Stimulated activated naive B cell treated with anti-CD40 and anti-IgM and Interleukin-4, amounts not matched to agents 10 μg/mL and 1 μg/mL and 100 μg/mL, for 72 hours (primary cell): ENCODE measurements around the gene WDFY4.

Experiments used
- ATAC-seq, 2 donors: fragments of 150-1000 bp; cut with Tn5 transposase; replicated peaks; 2 replicates each; pipeline ENCODE4 v1.10.0; 2021; ENCODE audit warnings: moderate library complexity in 1 of 2
- DNase-seq: peaks from one replicate; pipeline ENCODE4 v3.0.0; 2021
- H3K27ac Mint-ChIP-seq: one replicate; pipeline ENCODE4 v1.8.0; 2022; ENCODE audit warnings: mild to moderate bottlenecking, mixed read lengths
- H3K27me3 Mint-ChIP-seq, 2 donors: one replicate each; pipeline ENCODE4 v1.8.0; 2022; ENCODE audit warnings: mixed read lengths in 2 of 2
- H3K36me3 Mint-ChIP-seq, 2 donors: one replicate each; pipeline ENCODE4 v1.8.0; 2022; ENCODE audit warnings: mixed read lengths in 2 of 2, mild to moderate bottlenecking in 1 of 2
- H3K4me1 Mint-ChIP-seq, 2 donors: one replicate each; pipeline ENCODE4 v1.8.0; 2022; ENCODE audit warnings: mixed read lengths in 2 of 2, mild to moderate bottlenecking in 1 of 2
- H3K4me3 Mint-ChIP-seq, 2 donors: one replicate each; pipeline ENCODE4 v1.8.0; 2022; ENCODE audit warnings: mild to moderate bottlenecking in 2 of 2, mixed read lengths in 2 of 2, moderate library complexity in 1 of 2
- H3K9me3 Mint-ChIP-seq, 2 donors: one replicate each; pipeline ENCODE4 v1.8.0; 2022; ENCODE audit warnings: mixed read lengths in 2 of 2, mild to moderate bottlenecking in 1 of 2

The WDFY4 gene

GRCh38 chr10:48762064-48763042 is 77.7 kb downstream of the WDFY4 start:
- H3K27ac Mint-ChIP-seq = peak overlapping the region; percentile 81
- H3K9me3 Mint-ChIP-seq = no peaks in the 10 kb centered on the region
- peaks cover 59 to 81% of the 10 kb centered on the region in 2 donors for H3K4me1 Mint-ChIP-seq
- H3K27me3 Mint-ChIP-seq = no peaks in the 10 kb centered on the region
- no peak for ATAC-seq
- no peak overlapping the region for H3K4me3 Mint-ChIP-seq
- DNase-seq = no peak
- H3K36me3 Mint-ChIP-seq = peaks cover 62 to 86% of the 10 kb centered on the region in 2 donors

GRCh38 chr10:48763403-48763965 is 78.8 kb downstream of the WDFY4 start:
- Mint-ChIP-seq H3K4me1 (peaks cover 55 to 81% of the 10 kb centered on the region in 2 donors), H3K27ac (no peak overlapping the region), H3K4me3 (no peak overlapping the region), H3K9me3 (no peaks in the 10 kb centered on the region), H3K36me3 (peaks cover 61 to 83% of the 10 kb centered on the region in 2 donors), H3K27me3 (no peaks in the 10 kb centered on the region)
- no peak for DNase-seq
- ATAC-seq = no peak

GRCh38 chr10:48764486-48764885 is 79.8 kb downstream of the WDFY4 start:
- H3K9me3 Mint-ChIP-seq = no peaks in the 10 kb centered on the region

GRCh38 chr10:48765039-48765438 is 80.4 kb downstream of the WDFY4 start:
- H3K4me1 Mint-ChIP-seq = peaks cover 51 to 81% of the 10 kb centered on the region in 2 donors
- peak overlapping the region; percentile 68 for H3K27ac Mint-ChIP-seq
- H3K36me3 Mint-ChIP-seq = peaks cover 66 to 85% of the 10 kb centered on the region in 2 donors
- peak; percentile 56 to 61 for ATAC-seq
- no peak overlapping the region for H3K4me3 Mint-ChIP-seq
- no peaks in the 10 kb centered on the region for H3K27me3 Mint-ChIP-seq
- no peak for DNase-seq
- H3K9me3 Mint-ChIP-seq = no peaks in the 10 kb centered on the region

More at GRCh38 chr10:48764486-48764885, 79.8 kb downstream of the WDFY4 start:
- Mint-ChIP-seq H3K36me3 (peaks cover 66 to 85% of the 10 kb centered on the region in 2 donors), H3K4me1 (peaks cover 53 to 81% of the 10 kb centered on the region in 2 donors), H3K27ac (peak overlapping the region; percentile 68), H3K27me3 (no peaks in the 10 kb centered on the region), H3K4me3 (no peak overlapping the region)
- ATAC-seq (no peak), DNase-seq (no peak)

- Mint-ChIP-seq H3K36me3 (peaks cover 66 to 84% of the 10 kb centered on the region in 2 donors), H3K27ac (no peak overlapping the region), H3K9me3 (no peaks in the 10 kb centered on the region), H3K27me3 (no peaks in the 10 kb centered on the region), H3K4me3 (no peak overlapping the region), H3K4me1 (peaks cover 49 to 81% of the 10 kb centered on the region in 2 donors)
- DNase-seq = no peak
- ATAC-seq = peak; percentile 55 to 56
Measured at GRCh38 chr10:48765527-48765926, 80.9 kb downstream of the WDFY4 start.

- peak overlapping the region; percentile 80 for H3K27ac Mint-ChIP-seq
- no peaks in the 10 kb centered on the region for H3K27me3 Mint-ChIP-seq
- no peaks in the 10 kb centered on the region for H3K9me3 Mint-ChIP-seq
- peaks cover 44 to 74% of the 10 kb centered on the region in 2 donors for H3K4me1 Mint-ChIP-seq
- H3K4me3 Mint-ChIP-seq = peak overlapping the region in 1 of 2 donors; percentile 19
- H3K36me3 Mint-ChIP-seq = peaks cover 64 to 83% of the 10 kb centered on the region in 2 donors
- DNase-seq (no peak), ATAC-seq (no peak)
Measured at GRCh38 chr10:48767373-48768143, 82.9 kb downstream of the WDFY4 start.

- Mint-ChIP-seq H3K9me3 (no peaks in the 10 kb centered on the region), H3K36me3 (peaks cover 70 to 83% of the 10 kb centered on the region in 2 donors), H3K27ac (peak overlapping the region; percentile 53)
Measured at GRCh38 chr10:48768144-48768766, 83.6 kb downstream of the WDFY4 start.

GRCh38 chr10:48768926-48769325 is 84.3 kb downstream of the WDFY4 start:
- DNase-seq (no peak), ATAC-seq (no peak)
- Mint-ChIP-seq H3K27ac (peak overlapping the region; percentile 40), H3K36me3 (peaks cover 72 to 83% of the 10 kb centered on the region in 2 donors), H3K4me3 (no peak overlapping the region), H3K4me1 (peaks cover 43 to 73% of the 10 kb centered on the region in 2 donors), H3K9me3 (no peaks in the 10 kb centered on the region), H3K27me3 (no peaks in the 10 kb centered on the region)

More at GRCh38 chr10:48768144-48768766, 83.6 kb downstream of the WDFY4 start:
- ATAC-seq (no peak), DNase-seq (no peak)
- H3K4me1 Mint-ChIP-seq = peaks cover 44 to 74% of the 10 kb centered on the region in 2 donors
- H3K4me3 Mint-ChIP-seq = no peak overlapping the region
- H3K27me3 Mint-ChIP-seq = no peaks in the 10 kb centered on the region

GRCh38 chr10:48769706-48770435 is 85.2 kb downstream of the WDFY4 start:
- Mint-ChIP-seq H3K4me3 (no peak overlapping the region), H3K36me3 (peaks cover 70 to 83% of the 10 kb centered on the region in 2 donors), H3K9me3 (no peaks in the 10 kb centered on the region), H3K4me1 (peaks cover 38 to 68% of the 10 kb centered on the region in 2 donors), H3K27ac (peak overlapping the region; percentile 92), H3K27me3 (no peaks in the 10 kb centered on the region)
- DNase-seq (no peak), ATAC-seq (no peak)

- peak overlapping the region in 1 of 2 donors; percentile 55 for H3K4me3 Mint-ChIP-seq
- H3K4me1 Mint-ChIP-seq = peaks cover 35 to 64% of the 10 kb centered on the region in 2 donors
- no peaks in the 10 kb centered on the region for H3K9me3 Mint-ChIP-seq
- ATAC-seq = no peak
- H3K36me3 Mint-ChIP-seq = peaks cover 67 to 80% of the 10 kb centered on the region in 2 donors
- H3K27ac Mint-ChIP-seq = peak overlapping the region; percentile 92
- H3K27me3 Mint-ChIP-seq = no peaks in the 10 kb centered on the region
- DNase-seq = no peak
Measured at GRCh38 chr10:48770561-48771089, 86.0 kb downstream of the WDFY4 start.

GRCh38 chr10:48771234-48771633 is 86.6 kb downstream of the WDFY4 start:
- Mint-ChIP-seq H3K4me1 (peaks cover 38 to 68% of the 10 kb centered on the region in 2 donors), H3K27me3 (no peaks in the 10 kb centered on the region), H3K9me3 (no peaks in the 10 kb centered on the region), H3K4me3 (no peak overlapping the region), H3K36me3 (peaks cover 70 to 83% of the 10 kb centered on the region in 2 donors), H3K27ac (no peak overlapping the region)
- ATAC-seq (no peak), DNase-seq (no peak)

GRCh38 chr10:48772059-48772458 is 87.4 kb downstream of the WDFY4 start:
- Mint-ChIP-seq H3K27me3 (no peaks in the 10 kb centered on the region), H3K4me1 (peaks cover 37 to 64% of the 10 kb centered on the region in 2 donors), H3K36me3 (peaks cover 72 to 82% of the 10 kb centered on the region in 2 donors), H3K4me3 (peak overlapping the region in 1 of 2 donors; percentile 34), H3K27ac (peak overlapping the region; percentile 83), H3K9me3 (no peaks in the 10 kb centered on the region)
- ATAC-seq (no peak), DNase-seq (no peak)

- no peaks in the 10 kb centered on the region for H3K27me3 Mint-ChIP-seq
- peak overlapping the region; percentile 93 for H3K27ac Mint-ChIP-seq
- H3K4me1 Mint-ChIP-seq = peaks cover 31 to 50% of the 10 kb centered on the region in 2 donors
- ATAC-seq = peak; percentile 58 to 68
- H3K4me3 Mint-ChIP-seq = no peak overlapping the region
- no peaks in the 10 kb centered on the region for H3K9me3 Mint-ChIP-seq
- DNase-seq = no peak
- H3K36me3 Mint-ChIP-seq = peaks cover 67 to 83% of the 10 kb centered on the region in 2 donors
Measured at GRCh38 chr10:48773580-48773979, 88.9 kb downstream of the WDFY4 start.
